Fibroblast of villous mesenchyme (primary cell): ENCODE results near the gene BICRAL. TPM values are rescaled to one million over a fixed set of nuclear protein-coding genes. Genes with fewer than 3 reads are reported as not detected.
"Not testable (repeated sequence)": the region's sequence is repeated elsewhere in the genome, so short reads cannot be mapped to it uniquely, and the experiment has no call there.

ENCODE experiments used
- DNase-seq: peaks from one replicate; pipeline ENCODE4 v3.0.0-alpha.2; 2010; ENCODE audit warnings: low read depth
- H3K4me3 ChIP-seq: 2 replicates; pipeline ENCODE4 v1.5.1; 2011; ENCODE audit warnings: low read depth, mild to moderate bottlenecking, low read length
- CTCF ChIP-seq: IDR thresholded peaks from 2 replicates; pipeline ENCODE4 v1.5.1; 2012; ENCODE audit warnings: low read depth, mild to moderate bottlenecking, low read length; ENCODE audit not compliant: insufficient read depth
- total RNA-seq: library from RNA; depleted of rRNA; stranded (reverse); fragments of >200 nt; gene quantifications from 2 replicates; pipeline ENCODE4 v1.2.3, GENCODE V29; 2012

The BICRAL gene
- total RNA-seq, 1 donor = 5.6 TPM

GRCh38 chr6:42889815-42890214 is 108.0 kb downstream of the BICRAL start:
- DNase-seq = no peak
- TF ChIP-seq CTCF = no peak
- H3K4me3 ChIP-seq = peak overlapping the region; percentile 94

- TF ChIP-seq CTCF = no peak
- peak; percentile 97 for DNase-seq
- H3K4me3 ChIP-seq = peak overlapping the region; percentile 94
Observed at GRCh38 chr6:42890311-42891198, 108.7 kb downstream of the BICRAL start.

GRCh38 chr6:42891199-42891722 is 109.4 kb downstream of the BICRAL start:
- DNase-seq = no peak
- TF ChIP-seq CTCF = no peak

GRCh38 chr6:42894041-42894828 is 112.4 kb downstream of the BICRAL start:
- peak; percentile 38 for DNase-seq
- H3K4me3 ChIP-seq = not testable (repeated sequence)

More at GRCh38 chr6:42891199-42891722, 109.4 kb downstream of the BICRAL start:
- H3K4me3 ChIP-seq = peak overlapping the region; percentile 94

GRCh38 chr6:42896178-42896719 is 114.4 kb downstream of the BICRAL start:
- no peak overlapping the region for H3K4me3 ChIP-seq
- DNase-seq = no peak
- TF ChIP-seq CTCF = no peak

- H3K4me3 ChIP-seq = no peak overlapping the region
- peak; percentile 62 for TF ChIP-seq CTCF
- peak; percentile 75 for DNase-seq
Observed at GRCh38 chr6:42898891-42899361, 117.1 kb downstream of the BICRAL start.
